Mesothelial cell of epicardium (in vitro differentiated cells): ENCODE data around the gene CEL. TPM values are rescaled to one million over a fixed set of nuclear protein-coding genes. Genes with fewer than 3 reads are reported as not detected.

Source experiments
- DNase-seq, 2 experiments: peaks; one replicate each; pipeline ENCODE4 v3.0.0; 2021; ENCODE audit warnings: low spot score in 2 of 2; ENCODE audit not compliant: unreplicated experiment in 2 of 2
- H3K27ac Mint-ChIP-seq: 2 replicates; pipeline ENCODE4 v1.8.0; 2021; ENCODE audit warnings: mixed read lengths
- H3K27me3 Mint-ChIP-seq: 2 replicates; pipeline ENCODE4 v1.8.0; 2021; ENCODE audit warnings: low read depth, mixed read lengths
- H3K36me3 Mint-ChIP-seq: 2 replicates; pipeline ENCODE4 v1.8.0; 2021; ENCODE audit warnings: mixed read lengths
- H3K4me1 Mint-ChIP-seq: 2 replicates; pipeline ENCODE4 v1.8.0; 2021; ENCODE audit warnings: mixed read lengths
- H3K4me3 Mint-ChIP-seq: 2 replicates; pipeline ENCODE4 v1.8.0; 2021; ENCODE audit warnings: mild to moderate bottlenecking, moderate library complexity, mixed read lengths
- H3K9me3 Mint-ChIP-seq: 2 replicates; pipeline ENCODE4 v1.8.0; 2021; ENCODE audit warnings: mixed read lengths
- total RNA-seq: library from RNA; stranded (reverse); gene quantifications from 3 replicates; pipeline ENCODE4 v1.2.1, GENCODE V29; 2021
- TF ChIP-seq, protein P1 (sequence below): fragments of 200-600 bp; sonication (generic); IDR thresholded peaks from one replicate; pipeline ENCODE4 v1.5.0; 2021; ENCODE audit warnings: antibody characterized with exemption; ENCODE audit not compliant: unreplicated experiment

The CEL gene
- total RNA-seq, 1 donor from 2014 or later: 5.0 TPM

GRCh38 chr9:133113949-133114885 is 52.4 kb downstream of the CEL start:
- no peak overlapping the region for H3K4me3 Mint-ChIP-seq
- DNase-seq: no peak
- H3K27ac Mint-ChIP-seq: peak overlapping the region; percentile 12
- peaks cover 8% of the 10 kb centered on the region for H3K36me3 Mint-ChIP-seq
- TF ChIP-seq, protein P1, sequence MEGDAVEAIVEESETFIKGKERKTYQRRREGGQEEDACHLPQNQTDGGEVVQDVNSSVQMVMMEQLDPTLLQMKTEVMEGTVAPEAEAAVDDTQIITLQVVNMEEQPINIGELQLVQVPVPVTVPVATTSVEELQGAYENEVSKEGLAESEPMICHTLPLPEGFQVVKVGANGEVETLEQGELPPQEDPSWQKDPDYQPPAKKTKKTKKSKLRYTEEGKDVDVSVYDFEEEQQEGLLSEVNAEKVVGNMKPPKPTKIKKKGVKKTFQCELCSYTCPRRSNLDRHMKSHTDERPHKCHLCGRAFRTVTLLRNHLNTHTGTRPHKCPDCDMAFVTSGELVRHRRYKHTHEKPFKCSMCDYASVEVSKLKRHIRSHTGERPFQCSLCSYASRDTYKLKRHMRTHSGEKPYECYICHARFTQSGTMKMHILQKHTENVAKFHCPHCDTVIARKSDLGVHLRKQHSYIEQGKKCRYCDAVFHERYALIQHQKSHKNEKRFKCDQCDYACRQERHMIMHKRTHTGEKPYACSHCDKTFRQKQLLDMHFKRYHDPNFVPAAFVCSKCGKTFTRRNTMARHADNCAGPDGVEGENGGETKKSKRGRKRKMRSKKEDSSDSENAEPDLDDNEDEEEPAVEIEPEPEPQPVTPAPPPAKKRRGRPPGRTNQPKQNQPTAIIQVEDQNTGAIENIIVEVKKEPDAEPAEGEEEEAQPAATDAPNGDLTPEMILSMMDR: no peak
- H3K4me1 Mint-ChIP-seq: peaks cover 29% of the 10 kb centered on the region
- H3K9me3 Mint-ChIP-seq: no peaks in the 10 kb centered on the region
- no peaks in the 10 kb centered on the region for H3K27me3 Mint-ChIP-seq

- H3K9me3 Mint-ChIP-seq: no peaks in the 10 kb centered on the region
- no peak overlapping the region for H3K4me3 Mint-ChIP-seq
- peaks cover 3% of the 10 kb centered on the region for H3K36me3 Mint-ChIP-seq
- H3K27ac Mint-ChIP-seq: no peak overlapping the region
- no peak for DNase-seq
- TF ChIP-seq, protein P1: no peak
- no peaks in the 10 kb centered on the region for H3K27me3 Mint-ChIP-seq
- H3K4me1 Mint-ChIP-seq: peaks cover 37% of the 10 kb centered on the region
Observed at GRCh38 chr9:133114886-133115603, 53.3 kb downstream of the CEL start.

DNA sequence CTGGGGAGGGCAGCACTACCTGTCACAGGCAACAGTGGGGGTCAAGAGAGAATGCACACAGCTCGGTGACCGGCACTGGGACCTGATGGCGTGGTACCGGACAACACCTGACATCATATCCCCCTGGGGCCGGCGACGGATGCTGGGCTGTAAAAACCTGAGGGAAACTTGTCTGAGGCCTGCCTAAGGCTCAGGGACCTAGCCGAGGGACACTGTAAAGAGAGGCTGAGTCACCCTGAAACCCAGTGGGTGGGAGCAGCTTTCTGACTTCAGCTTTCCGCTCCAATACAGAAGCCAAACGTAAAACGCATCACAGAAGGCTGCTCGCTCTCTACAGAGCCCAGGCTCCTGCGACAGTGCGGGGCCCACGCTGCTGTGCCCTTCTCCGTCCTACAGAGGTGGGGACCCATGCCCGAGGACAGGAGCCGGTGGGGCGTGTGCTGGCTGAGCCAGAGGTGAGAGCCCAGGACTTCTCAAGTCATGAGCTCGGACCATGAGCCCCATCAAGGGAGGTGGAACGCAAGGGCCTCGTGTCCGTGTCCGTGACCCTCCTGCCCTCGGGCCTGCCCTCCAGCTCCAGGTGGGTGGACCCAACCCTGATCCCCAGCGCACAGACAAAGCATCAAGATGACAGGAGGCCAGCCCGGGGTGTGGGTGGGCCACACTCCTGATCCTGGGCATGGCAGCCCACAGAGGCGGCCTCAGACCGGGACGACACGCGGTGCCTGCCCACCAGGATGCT is 54.0 kb downstream of the CEL start:
- Mint-ChIP-seq H3K27me3 (no peaks in the 10 kb centered on the region), H3K4me1 (peaks cover 42% of the 10 kb centered on the region), H3K4me3 (no peak overlapping the region), H3K36me3 (no peaks in the 10 kb centered on the region), H3K9me3 (no peaks in the 10 kb centered on the region), H3K27ac (no peak overlapping the region)
- TF ChIP-seq, protein P1: no peak
- DNase-seq: no peak

DNA sequence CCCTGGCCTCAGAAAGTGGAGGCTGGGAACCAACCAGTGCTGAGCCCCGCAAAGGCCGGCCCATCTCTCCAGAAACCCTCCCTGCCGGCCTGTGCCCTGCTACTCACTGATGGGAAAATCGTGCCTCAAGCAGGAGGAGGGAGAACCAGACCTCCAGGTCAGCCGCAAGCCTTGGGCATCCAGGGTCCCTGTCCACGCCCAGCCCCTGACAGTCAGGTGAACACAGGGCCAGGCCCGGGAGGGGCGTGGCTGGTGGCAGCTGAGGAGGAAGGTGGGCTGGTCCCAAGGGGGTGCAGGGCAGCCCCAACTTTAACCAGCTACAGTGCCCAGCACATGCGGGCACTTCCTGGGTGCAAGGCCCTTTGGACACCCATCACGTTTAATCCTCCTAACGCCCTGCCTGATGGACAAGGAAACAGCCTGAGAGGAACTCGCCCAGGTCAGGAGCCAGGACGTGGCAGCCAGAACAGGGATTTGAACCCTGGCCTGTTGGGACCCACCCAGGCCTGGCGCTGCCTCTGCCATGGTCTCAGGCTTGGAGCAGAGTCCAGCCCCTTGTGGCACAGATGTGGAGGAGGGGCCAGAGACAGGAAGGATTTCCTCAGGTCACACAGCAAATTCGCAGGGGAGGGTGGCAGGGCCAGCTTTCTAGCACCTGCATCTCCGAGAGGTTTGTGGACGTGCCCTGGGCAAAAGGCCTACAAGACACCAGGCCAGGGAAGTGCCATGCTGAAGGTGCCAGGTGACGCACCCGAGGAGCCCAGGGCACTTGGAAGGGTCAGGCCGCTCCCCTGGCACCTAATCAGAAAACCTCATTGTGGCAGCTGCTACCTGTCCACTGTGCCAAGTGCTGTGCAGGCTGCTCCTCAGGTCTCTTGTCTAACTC is 54.8 kb downstream of the CEL start:
- no peak overlapping the region for H3K4me3 Mint-ChIP-seq
- H3K4me1 Mint-ChIP-seq: peaks cover 44% of the 10 kb centered on the region
- H3K36me3 Mint-ChIP-seq: no peaks in the 10 kb centered on the region
- no peak overlapping the region for H3K27ac Mint-ChIP-seq
- TF ChIP-seq, protein P1: no peak
- no peaks in the 10 kb centered on the region for H3K9me3 Mint-ChIP-seq
- no peaks in the 10 kb centered on the region for H3K27me3 Mint-ChIP-seq
- no peak for DNase-seq
